NCI-H2196 treated with DMSO at 0.1 percent for 48 hours (cell line): ENCODE results near the gene PDE4D.
"Not testable (repeated sequence)": the region's sequence is repeated elsewhere in the genome, so short reads cannot be mapped to it uniquely, and the experiment has no call there.

ENCODE experiments used
- DNase-seq: peaks from one replicate; lab custom pipeline; 2025; ENCODE audit not compliant: unreplicated experiment; lab: John Stamatoyannopoulos, UW

The PDE4D gene

GRCh38 chr5:59439303-59439702 is 454.2 kb downstream of the PDE4D start:
- no peak for DNase-seq

- no peak for DNase-seq
These were observed 456.4 kb downstream of the PDE4D start for GRCh38 chr5:59437176-59437575.

GRCh38 chr5:59436364-59437148 is 457.0 kb downstream of the PDE4D start:
- no peak for DNase-seq

- no peak for DNase-seq
These were observed 460.4 kb downstream of the PDE4D start for GRCh38 chr5:59433174-59433573.

GRCh38 chr5:59430066-59430685 is 463.4 kb downstream of the PDE4D start:
- DNase-seq: no peak

GRCh38 chr5:59428391-59428790 is 465.1 kb downstream of the PDE4D start:
- DNase-seq: no peak

- no peak for DNase-seq
These were observed 469.0 kb downstream of the PDE4D start for GRCh38 chr5:59424515-59424914.

GRCh38 chr5:59423021-59423420 is 470.5 kb downstream of the PDE4D start:
- DNase-seq: no peak

- DNase-seq: no peak
These were observed 471.3 kb downstream of the PDE4D start for GRCh38 chr5:59421986-59422941.

- no peak for DNase-seq
These were observed 472.9 kb downstream of the PDE4D start for GRCh38 chr5:59420596-59420995.

- DNase-seq: no peak
These were observed 474.7 kb downstream of the PDE4D start for GRCh38 chr5:59418808-59419207.

GRCh38 chr5:59416451-59416850 is 477.1 kb downstream of the PDE4D start:
- no peak for DNase-seq

- no peak for DNase-seq
These were observed 477.5 kb downstream of the PDE4D start for GRCh38 chr5:59416026-59416425.

GRCh38 chr5:59412428-59412827 is 481.1 kb downstream of the PDE4D start:
- no peak for DNase-seq

GRCh38 chr5:59408997-59409396 is 484.5 kb downstream of the PDE4D start:
- DNase-seq: not testable (repeated sequence)

GRCh38 chr5:59407967-59408366 is 485.6 kb downstream of the PDE4D start:
- no peak for DNase-seq

GRCh38 chr5:59401637-59402036 is 491.9 kb downstream of the PDE4D start:
- no peak for DNase-seq

GRCh38 chr5:59394956-59395355 is 498.6 kb downstream of the PDE4D start:
- not testable (repeated sequence) for DNase-seq

- no peak for DNase-seq
These were observed 499.7 kb downstream of the PDE4D start for GRCh38 chr5:59393585-59394420.

GRCh38 chr5:59391576-59391975 is 501.9 kb downstream of the PDE4D start:
- no peak for DNase-seq

GRCh38 chr5:59390989-59391388 is 502.5 kb downstream of the PDE4D start:
- no peak for DNase-seq
